ENCODE data around the gene SUPT6H. TPM values are rescaled to one million over a fixed set of nuclear protein-coding genes. Genes with fewer than 3 reads are reported as not detected.
A peak's percentile ranks its signal among the peaks of the same experiment; 100 is the strongest.

The SUPT6H gene
- total RNA-seq, 5 donors from 2014 or later (not counting 1 experiment from before 2014, with no cell fraction given) = 89.2 to 129 (median 95.7) TPM

GRCh38 chr17:28741358-28742349 lies 79.6 kb downstream of the SUPT6H start:
- Histone ChIP-seq H3K9me3 (no peaks in the 10 kb centered on the region), H3K27ac (ENCODE audit: low read length) (no peak overlapping the region), H3K36me3 (ENCODE audit: control insufficient read depth in 2 of 2, extremely low read depth in 1 of 2, insufficient read depth in 1 of 2, low read length in 1 of 2) (no peaks in the 10 kb centered on the region), H3K27me3 (replicated peaks in 1 of 2; ENCODE audit: control insufficient read depth in 2 of 2, extremely low read depth in 1 of 2, insufficient read depth in 2 of 2, low read length in 1 of 2) (no peaks in the 10 kb centered on the region), H3K4me3 (ENCODE audit: control insufficient read depth in 1 of 2, extremely low read depth in 1 of 2, low read length in 1 of 2) (no peak overlapping the region), H3K4me1 (ENCODE audit: control insufficient read depth in 1 of 2, extremely low read depth in 1 of 2, insufficient read depth in 2 of 2, low read length in 2 of 2) (peaks cover 27 to 62% of the 10 kb centered on the region in 2 experiments)
- no peak for ATAC-seq (replicated peaks in 1 of 4)
- H3K4me3 Mint-ChIP-seq = peak overlapping the region in 1 of 3 donors; percentile 80
- no peak overlapping the region for H3K27ac Mint-ChIP-seq
- POLR2A ChIA-PET = no interaction called here
- H3K4me1 Mint-ChIP-seq = peaks cover 15 to 47% (median 26%) of the 10 kb centered on the region in 3 donors
- no peaks in the 10 kb centered on the region for H3K36me3 Mint-ChIP-seq
- peak in 1 of 35 experiments; percentile 26 for DNase-seq
- H3K27me3 Mint-ChIP-seq = no peaks in the 10 kb centered on the region
- WGBS (ENCODE audit: insufficient coverage) = 70% methylated on average over 7 of the region's 19 CpGs
- CTCF ChIA-PET = interaction anchor here in 1 of 2 donors (0.6 to 12.2 kb wide), 2 partner anchors 14 to 1499 kb away, joined by 3 to 197 read pairs; partner anchors contain the start of genes NEK8 and TLCD1
- no peaks in the 10 kb centered on the region for H3K9me3 Mint-ChIP-seq

- H3K36me3 Mint-ChIP-seq = no peaks in the 10 kb centered on the region
- 2% methylated on average over 60 of the region's 70 CpGs for whole genome bisulfite sequencing (ENCODE audit: insufficient coverage)
Observed at GRCh38 chr17:28743243-28744103, 81.5 kb downstream of the SUPT6H start, which contains the start of gene TRAF4. Gene TRAF4, plus strand, starts transcription at chr17:28744011. Its CDS starts 102 bp downstream, at chr17:28744113.

GRCh38 chr17:28744104-28744971 lies 82.3 kb downstream of the SUPT6H start:
- DNase-seq (peak in 29 of 35 experiments; percentile 23 to 78 (median 49)), ATAC-seq (replicated peaks in 1 of 4) (peak; percentile 18 to 62 (median 34))
- Mint-ChIP-seq H3K27me3 (no peaks in the 10 kb centered on the region), H3K4me3 (peak overlapping the region; percentile 80 to 87 (median 82)), H3K4me1 (peaks cover 6 to 36% (median 17%) of the 10 kb centered on the region in 3 donors), H3K9me3 (no peaks in the 10 kb centered on the region), H3K27ac (peak overlapping the region; percentile 73 to 82), H3K36me3 (peaks cover 4% of the 10 kb centered on the region)
- ChIA-PET CTCF (interaction anchor here in 1 of 2 donors (0.6 to 12.2 kb wide), 3 partner anchors 16 to 25 kb away, joined by 4 to 197 read pairs (median 5); partner anchors contain the start of genes NEK8, RPL23A and TLCD1), POLR2A (interaction anchor here (0.5 to 0.8 kb wide), 3 partner anchors 16 to 206 kb away, joined by 3 to 7 read pairs (median 3); partner anchors contain the start of gene NEK8 (in 1 of the 2))
- H3K4me3 ChIP-seq (ENCODE audit: control insufficient read depth in 1 of 2, extremely low read depth in 1 of 2, low read length in 1 of 2) = peak overlapping the region; percentile 76 to 89
- peaks cover 12 to 15% of the 10 kb centered on the region in 2 donors for H3K36me3 ChIP-seq (ENCODE audit: control insufficient read depth in 2 of 2, extremely low read depth in 1 of 2, insufficient read depth in 1 of 2, low read length in 1 of 2)
- no peaks in the 10 kb centered on the region for H3K9me3 ChIP-seq
- H3K27me3 ChIP-seq (replicated peaks in 1 of 2; ENCODE audit: control insufficient read depth in 2 of 2, extremely low read depth in 1 of 2, insufficient read depth in 2 of 2, low read length in 1 of 2) = no peaks in the 10 kb centered on the region
- peak overlapping the region; percentile 86 for H3K27ac ChIP-seq (ENCODE audit: low read length)
- H3K4me1 ChIP-seq (ENCODE audit: control insufficient read depth in 1 of 2, extremely low read depth in 1 of 2, insufficient read depth in 2 of 2, low read length in 2 of 2) = peaks cover 20 to 49% of the 10 kb centered on the region in 2 experiments
- WGBS (ENCODE audit: insufficient coverage) = 2% methylated on average over 46 of the region's 61 CpGs

More at GRCh38 chr17:28743243-28744103, 81.5 kb downstream of the SUPT6H start, which contains the start of gene TRAF4:
- Histone ChIP-seq H3K4me3 (ENCODE audit: control insufficient read depth in 1 of 2, extremely low read depth in 1 of 2, low read length in 1 of 2) (peak within 1 kb of the TSS; percentile 76 to 89), H3K36me3 (ENCODE audit: control insufficient read depth in 2 of 2, extremely low read depth in 1 of 2, insufficient read depth in 1 of 2, low read length in 1 of 2) (peaks cover 7 to 11% of the 10 kb centered on the region in 2 donors), H3K27me3 (replicated peaks in 1 of 2; ENCODE audit: control insufficient read depth in 2 of 2, extremely low read depth in 1 of 2, insufficient read depth in 2 of 2, low read length in 1 of 2) (no peaks in the 10 kb centered on the region), H3K4me1 (ENCODE audit: control insufficient read depth in 1 of 2, extremely low read depth in 1 of 2, insufficient read depth in 2 of 2, low read length in 2 of 2) (peaks cover 25 to 57% of the 10 kb centered on the region in 2 experiments), H3K27ac (ENCODE audit: low read length) (peak within 1 kb of the TSS; percentile 86), H3K9me3 (no peaks in the 10 kb centered on the region)
- ChIA-PET CTCF (interaction anchor here in 1 of 2 donors (12.2 kb wide), 1 partner anchor 16 kb away, joined by 197 read pairs; the partner anchor contains the start of genes NEK8 and TLCD1), POLR2A (no interaction called here)
- ATAC-seq (replicated peaks in 1 of 4) (peak; percentile 89 to 94 (median 90)), DNase-seq (peak; percentile 40 to 88 (median 65))
- Mint-ChIP-seq H3K4me3 (peak within 1 kb of the TSS; percentile 80 to 87 (median 82)), H3K4me1 (peaks cover 15 to 43% (median 23%) of the 10 kb centered on the region in 3 donors), H3K9me3 (no peaks in the 10 kb centered on the region), H3K27me3 (no peaks in the 10 kb centered on the region), H3K27ac (peak within 1 kb of the TSS; percentile 73 to 82)

- H3K27ac Mint-ChIP-seq = peak overlapping the region; percentile 76 to 82
- H3K4me3 Mint-ChIP-seq = peak overlapping the region; percentile 80 to 87 (median 82)
- ChIA-PET POLR2A (interaction anchor here (0.5 to 0.8 kb wide), 3 partner anchors 17 to 337 kb away, joined by 3 to 7 read pairs (median 5); partner anchors contain the start of gene NEK8 (in 1 of the 2)), CTCF (interaction anchor here (0.6 to 12.2 kb wide), 5 partner anchors 13 to 26 kb away, joined by 3 to 197 read pairs (median 5); partner anchors contain the start of genes NEK8 (in 1 of the 2), RPL23A (in 1 of the 2) and TLCD1 (in 1 of the 2))
- DNase-seq (peak in 7 of 35 experiments; percentile 11 to 55 (median 28)), ATAC-seq (replicated peaks in 1 of 4) (peak in 3 of 4 experiments; percentile 7 to 18 (median 17))
- Histone ChIP-seq H3K4me1 (ENCODE audit: control insufficient read depth in 1 of 2, extremely low read depth in 1 of 2, insufficient read depth in 2 of 2, low read length in 2 of 2) (peaks cover 20 to 55% of the 10 kb centered on the region in 2 experiments), H3K36me3 (ENCODE audit: control insufficient read depth in 2 of 2, extremely low read depth in 1 of 2, insufficient read depth in 1 of 2, low read length in 1 of 2) (peaks cover 13 to 17% of the 10 kb centered on the region in 2 donors), H3K27me3 (replicated peaks in 1 of 2; ENCODE audit: control insufficient read depth in 2 of 2, extremely low read depth in 1 of 2, insufficient read depth in 2 of 2, low read length in 1 of 2) (no peaks in the 10 kb centered on the region), H3K27ac (ENCODE audit: low read length) (peak overlapping the region; percentile 86), H3K9me3 (no peaks in the 10 kb centered on the region), H3K4me3 (ENCODE audit: control insufficient read depth in 1 of 2, extremely low read depth in 1 of 2, low read length in 1 of 2) (peak overlapping the region; percentile 76 to 89)
- no peaks in the 10 kb centered on the region for H3K9me3 Mint-ChIP-seq
- no peaks in the 10 kb centered on the region for H3K27me3 Mint-ChIP-seq
- H3K4me1 Mint-ChIP-seq = peaks cover 5 to 40% (median 20%) of the 10 kb centered on the region in 3 donors
- peaks cover 4% of the 10 kb centered on the region for H3K36me3 Mint-ChIP-seq
- WGBS (ENCODE audit: insufficient coverage) = under 1% methylated on average over 26 of the region's 31 CpGs
Observed at GRCh38 chr17:28744972-28745785, 83.2 kb downstream of the SUPT6H start.
